ENCODE results near the gene ACTG1. TPM values are rescaled to one million over a fixed set of nuclear protein-coding genes. Genes with fewer than 3 reads are reported as not detected.

ACTG1 gene
- total RNA-seq, 4 donors from 2014 or later: 1,168 to 4,304 (median 2,945) TPM

DNA sequence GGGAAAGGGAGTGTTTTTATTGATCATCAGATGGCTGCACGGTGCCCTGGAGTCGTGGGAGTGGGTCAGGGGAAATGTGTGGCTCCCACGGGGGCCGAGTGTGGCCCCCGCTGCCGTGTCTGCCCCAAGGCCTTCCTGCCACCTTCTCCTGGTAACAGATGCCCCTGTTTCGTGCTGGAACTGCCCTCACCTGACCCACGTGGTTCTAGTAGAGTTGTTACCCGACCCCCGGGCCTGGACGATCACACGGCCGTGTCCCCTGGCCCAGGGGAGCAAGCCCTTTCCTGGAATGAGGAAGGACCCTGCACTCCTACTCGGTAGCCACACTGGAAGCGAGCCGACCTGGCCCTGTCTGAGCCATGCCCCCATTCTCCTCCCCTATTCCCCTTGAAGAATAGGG is 37.6 kb downstream of the ACTG1 start:
- no peaks in the 10 kb centered on the region for H3K36me3 ChIP-seq
- peaks cover 0 to under 1% of the 10 kb centered on the region in 2 donors for H3K4me1 ChIP-seq
- H3K9me3 ChIP-seq: no peaks in the 10 kb centered on the region
- no peak overlapping the region for H3K27ac ChIP-seq
- no peak overlapping the region for H3K4me3 ChIP-seq (replicated peaks in 1 of 3)
- TF ChIP-seq, protein P1, sequence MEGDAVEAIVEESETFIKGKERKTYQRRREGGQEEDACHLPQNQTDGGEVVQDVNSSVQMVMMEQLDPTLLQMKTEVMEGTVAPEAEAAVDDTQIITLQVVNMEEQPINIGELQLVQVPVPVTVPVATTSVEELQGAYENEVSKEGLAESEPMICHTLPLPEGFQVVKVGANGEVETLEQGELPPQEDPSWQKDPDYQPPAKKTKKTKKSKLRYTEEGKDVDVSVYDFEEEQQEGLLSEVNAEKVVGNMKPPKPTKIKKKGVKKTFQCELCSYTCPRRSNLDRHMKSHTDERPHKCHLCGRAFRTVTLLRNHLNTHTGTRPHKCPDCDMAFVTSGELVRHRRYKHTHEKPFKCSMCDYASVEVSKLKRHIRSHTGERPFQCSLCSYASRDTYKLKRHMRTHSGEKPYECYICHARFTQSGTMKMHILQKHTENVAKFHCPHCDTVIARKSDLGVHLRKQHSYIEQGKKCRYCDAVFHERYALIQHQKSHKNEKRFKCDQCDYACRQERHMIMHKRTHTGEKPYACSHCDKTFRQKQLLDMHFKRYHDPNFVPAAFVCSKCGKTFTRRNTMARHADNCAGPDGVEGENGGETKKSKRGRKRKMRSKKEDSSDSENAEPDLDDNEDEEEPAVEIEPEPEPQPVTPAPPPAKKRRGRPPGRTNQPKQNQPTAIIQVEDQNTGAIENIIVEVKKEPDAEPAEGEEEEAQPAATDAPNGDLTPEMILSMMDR (IDR thresholded peaks at IDR 0.05): no peak
- TF ChIP-seq POLR2A (IDR thresholded peaks at IDR 0.05): no peak
- 77 to 81% methylated on average over 15 to 16 of the region's 16 CpGs for WGBS, 2 donors
- intact Hi-C loops (cut with DNase I): no loop called here
- DNase-seq: no peak
- H3K27me3 ChIP-seq: no peaks in the 10 kb centered on the region

DNA sequence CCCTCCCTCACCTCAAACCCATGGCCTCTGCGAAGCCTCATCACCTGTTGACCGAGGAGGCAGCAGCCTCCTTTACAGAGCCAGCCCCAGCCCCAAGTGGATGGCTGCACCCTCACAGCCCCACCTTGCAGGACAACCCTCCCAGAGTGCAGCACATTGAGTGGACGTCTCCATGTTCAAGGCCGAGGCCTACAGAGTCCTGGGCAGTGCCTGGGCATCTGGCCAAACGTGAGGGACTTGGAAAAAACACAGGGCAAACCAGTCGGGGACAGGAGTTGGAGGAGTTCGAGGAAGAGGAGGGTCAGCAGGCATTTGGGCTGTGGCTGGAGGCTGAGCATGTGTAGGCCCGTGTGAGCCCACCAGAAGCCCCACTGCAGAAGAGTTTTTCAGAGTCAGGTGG is 39.6 kb downstream of the ACTG1 start:
- no peaks in the 10 kb centered on the region for H3K27me3 ChIP-seq
- no peaks in the 10 kb centered on the region for H3K9me3 ChIP-seq
- H3K27ac ChIP-seq: no peak overlapping the region
- 36 to 65% methylated on average over 6 of the region's 8 CpGs for WGBS, 2 donors
- no peak overlapping the region for H3K4me3 ChIP-seq (replicated peaks in 1 of 3)
- TF ChIP-seq, protein P1 (IDR thresholded peaks at IDR 0.05): no peak
- TF ChIP-seq POLR2A (IDR thresholded peaks at IDR 0.05): no peak
- H3K4me1 ChIP-seq: no peaks in the 10 kb centered on the region
- DNase-seq: peak; percentile 56 to 61
- no peaks in the 10 kb centered on the region for H3K36me3 ChIP-seq
- intact Hi-C loops (cut with DNase I): no loop called here

DNA sequence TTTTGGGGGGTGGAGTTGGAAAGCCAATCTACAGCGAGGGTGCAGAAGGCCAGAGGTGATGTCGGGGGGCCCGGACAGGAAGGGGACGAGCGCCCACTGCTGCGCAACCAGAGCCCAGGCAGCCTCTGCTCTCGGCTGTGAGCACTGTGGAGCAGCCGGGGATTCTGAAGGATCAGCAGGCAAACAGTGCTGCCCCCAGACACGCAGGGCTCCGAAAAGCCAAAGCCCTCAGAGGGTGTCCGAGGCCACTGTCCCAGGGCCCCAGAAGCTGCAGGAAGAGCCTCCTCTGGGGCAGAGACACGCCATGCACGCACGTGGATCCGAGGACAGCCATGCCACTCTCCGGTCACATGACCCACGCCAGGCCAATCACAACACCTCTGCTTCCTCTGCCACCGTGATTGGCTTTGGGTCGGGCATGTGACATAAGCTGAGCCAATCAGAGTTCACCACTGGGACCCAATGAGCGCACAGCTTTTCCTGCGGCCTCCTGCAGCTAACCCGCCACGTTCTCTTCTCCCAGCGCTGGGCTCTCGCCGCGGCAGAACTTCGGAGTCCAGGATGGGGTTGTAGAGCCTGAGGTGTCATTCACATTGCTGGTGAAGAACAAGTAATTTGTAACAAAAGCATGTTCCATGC is 40.7 kb downstream of the ACTG1 start:
- intact Hi-C loops (cut with DNase I): no loop called here
- no peaks in the 10 kb centered on the region for H3K27me3 ChIP-seq
- no peaks in the 10 kb centered on the region for H3K9me3 ChIP-seq
- H3K4me1 ChIP-seq: no peaks in the 10 kb centered on the region
- peak; percentile 54 to 64 for DNase-seq
- no peaks in the 10 kb centered on the region for H3K36me3 ChIP-seq
- peak in 1 of 2 donors; percentile 10 for TF ChIP-seq POLR2A (IDR thresholded peaks at IDR 0.05)
- TF ChIP-seq, protein P1 (IDR thresholded peaks at IDR 0.05): peak in 1 of 6 experiments; percentile 18
- H3K4me3 ChIP-seq (replicated peaks in 1 of 3): no peak overlapping the region
- no peak overlapping the region for H3K27ac ChIP-seq
- 91 to 92% methylated on average over 23 to 28 of the region's 28 CpGs for WGBS, 2 donors

DNA sequence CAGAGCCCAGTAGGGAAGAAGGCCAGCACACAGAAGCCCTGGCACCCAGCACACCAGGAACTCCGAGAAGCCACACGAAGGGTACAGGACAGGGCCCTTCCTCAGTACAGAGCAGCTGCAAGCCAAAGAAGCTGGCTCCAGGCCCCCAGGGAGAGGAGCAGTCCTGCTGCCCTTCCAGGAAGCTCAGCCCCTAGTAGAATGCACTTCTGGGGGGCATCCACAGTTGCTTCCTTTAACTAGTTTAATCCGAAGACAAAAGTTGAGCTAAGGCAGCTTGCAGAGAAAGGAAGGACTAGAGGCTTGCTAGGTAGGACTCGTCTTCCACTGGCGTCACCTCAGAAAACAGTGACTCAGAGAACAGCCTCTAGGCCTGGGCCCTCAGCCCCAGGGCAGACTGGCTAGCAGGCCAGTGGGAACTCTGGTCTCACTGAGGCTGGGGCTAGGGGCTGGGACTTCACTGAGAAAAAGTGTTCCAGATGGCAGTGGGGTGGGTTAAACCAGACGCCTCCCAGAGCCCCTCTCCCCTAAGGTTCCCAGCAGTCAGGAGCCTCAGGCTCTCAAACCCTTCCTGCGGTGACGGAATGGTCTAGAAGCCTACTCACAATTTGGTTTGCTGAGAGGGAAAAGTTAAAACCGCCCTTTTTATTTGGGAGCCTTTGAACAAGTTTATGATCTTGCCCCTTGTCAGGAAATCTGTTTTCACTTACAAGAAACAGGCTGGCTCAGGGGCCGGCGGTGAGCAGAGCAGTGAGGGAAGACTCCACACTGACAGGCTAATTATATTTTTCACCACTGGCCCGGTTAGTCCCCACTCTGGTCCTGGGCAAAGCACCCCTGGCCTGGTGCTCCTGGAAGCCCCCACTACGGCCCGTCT is 41.4 kb downstream of the ACTG1 start:
- DNase-seq: no peak
- TF ChIP-seq POLR2A (IDR thresholded peaks at IDR 0.05): no peak
- TF ChIP-seq, protein P1 (IDR thresholded peaks at IDR 0.05): no peak
- H3K4me1 ChIP-seq: no peaks in the 10 kb centered on the region
- WGBS, 2 donors: 78 to 85% methylated on average over 12 to 14 of the region's 14 CpGs
- no peaks in the 10 kb centered on the region for H3K9me3 ChIP-seq
- H3K27ac ChIP-seq: no peak overlapping the region
- no peaks in the 10 kb centered on the region for H3K27me3 ChIP-seq
- no peaks in the 10 kb centered on the region for H3K36me3 ChIP-seq
- intact Hi-C loops (cut with DNase I): no loop called here
- H3K4me3 ChIP-seq (replicated peaks in 1 of 3): no peak overlapping the region

Measured in thyroid gland (tissue), 4 donors.